DOHH2 (cell line): Measurements from ENCODE around the gene INTS3.
A peak's percentile ranks its signal among the peaks of the same experiment; 100 is the strongest.

Experiments
- H3F3A ChIP-seq: fragments of 200-600 bp; sonication (generic), shearing (Covaris generic); 2 replicates; pipeline ENCODE4 v1.6.0; 2016; ENCODE audit warnings: antibody characterized with exemption, mild to moderate bottlenecking; ENCODE audit not compliant: control insufficient read depth, insufficient read depth
- H3K27ac ChIP-seq: fragments of 200-600 bp; sonication (generic); 2 replicates; pipeline ENCODE4 v1.5.1; 2014; ENCODE audit warnings: low read depth, mild to moderate bottlenecking, low read length, moderate library complexity
- H3K27me3 ChIP-seq: fragments of 200-600 bp; sonication (generic); 2 replicates; pipeline ENCODE4 v1.6.1; 2014; ENCODE audit warnings: mild to moderate bottlenecking, low read length, mixed read lengths; ENCODE audit not compliant: control insufficient read depth
- H3K36me3 ChIP-seq: fragments of 200-600 bp; sonication (generic); 2 replicates; pipeline ENCODE4 v1.6.1; 2014; ENCODE audit warnings: mild to moderate bottlenecking, low read length, moderate library complexity, mixed read lengths; ENCODE audit not compliant: control insufficient read depth
- H3K4me1 ChIP-seq: fragments of 200-600 bp; sonication (generic); 2 replicates; pipeline ENCODE4 v1.6.1; 2014; ENCODE audit warnings: mild to moderate bottlenecking, low read length, mixed read lengths; ENCODE audit not compliant: control insufficient read depth
- H3K4me2 ChIP-seq: fragments of 200-600 bp; sonication (generic); 2 replicates; pipeline ENCODE4 v1.6.0; 2014; ENCODE audit warnings: mild to moderate bottlenecking, low read length, moderate library complexity
- H3K4me3 ChIP-seq: fragments of 200-600 bp; sonication (generic); 2 replicates; pipeline ENCODE4 v1.5.1; 2014; ENCODE audit warnings: mild to moderate bottlenecking, low read length, mixed read lengths
- H3K79me2 ChIP-seq: fragments of 200-600 bp; sonication (generic); 2 replicates; pipeline ENCODE4 v1.6.1; 2014; ENCODE audit warnings: mild to moderate bottlenecking, low read length, mixed read lengths; ENCODE audit not compliant: control insufficient read depth
- H3K9me2 ChIP-seq: fragments of 200-600 bp; sonication (generic); replicated peaks from 2 replicates; pipeline ENCODE4 v1.6.1; 2014; ENCODE audit warnings: mild to moderate bottlenecking, low read length, mixed read lengths; ENCODE audit not compliant: control insufficient read depth
- H3K9me3 ChIP-seq: fragments of 200-600 bp; sonication (generic); 2 replicates; pipeline ENCODE4 v1.6.1; 2014; ENCODE audit warnings: antibody characterized with exemption, low read length, mixed read lengths; ENCODE audit not compliant: control insufficient read depth, insufficient read depth
- H4K20me1 ChIP-seq: fragments of 200-600 bp; sonication (generic); 2 replicates; pipeline ENCODE4 v1.6.0; 2014; ENCODE audit warnings: low read depth, mild to moderate bottlenecking, antibody characterized with exemption, low read length, moderate library complexity; ENCODE audit not compliant: control insufficient read depth, insufficient read depth
- CTCF ChIP-seq: fragments of 200-600 bp; sonication (generic); IDR thresholded peaks from one replicate; pipeline ENCODE4 v1.5.1; 2014; ENCODE audit warnings: antibody characterized with exemption, mild to moderate bottlenecking, low read depth, low read length; ENCODE audit not compliant: poor library complexity, severe bottlenecking
- EZH2phosphoT487 ChIP-seq: fragments of 200-600 bp; sonication (generic); IDR thresholded peaks from 2 replicates; pipeline ENCODE4 v1.6.1; 2017; ENCODE audit warnings: borderline replicate concordance, mild to moderate bottlenecking, antibody characterized with exemption, low read length, moderate library complexity, mixed read lengths

INTS3 gene

GRCh38 chr1:153790313-153790965 is 62.6 kb downstream of the INTS3 start:
- Histone ChIP-seq H3K27ac (peak overlapping the region; percentile 15; the same call in 1 of the 2 replicates), H3K79me2 (no peaks in the 10 kb centered on the region), H3K4me1 (peaks cover 30% of the 10 kb centered on the region), H3K36me3 (no peaks in the 10 kb centered on the region), H3F3A (peaks cover 10% of the 10 kb centered on the region), H4K20me1 (no peaks in the 10 kb centered on the region), H3K9me2 (no peaks in the 10 kb centered on the region), H3K27me3 (peaks cover 32% of the 10 kb centered on the region), H3K9me3 (peaks cover 6% of the 10 kb centered on the region), H3K4me3 (peak overlapping the region; percentile 43), H3K4me2 (peak overlapping the region; percentile 59)
- TF ChIP-seq CTCF (no peak), EZH2phosphoT487 (no peak)

- Histone ChIP-seq H3K27ac (peak overlapping the region; percentile 15; the same call in 1 of the 2 replicates), H3K4me1 (peaks cover 30% of the 10 kb centered on the region), H4K20me1 (no peaks in the 10 kb centered on the region), H3K79me2 (no peaks in the 10 kb centered on the region), H3K4me2 (peak overlapping the region; percentile 59), H3K4me3 (peak overlapping the region; percentile 43), H3F3A (peaks cover 8% of the 10 kb centered on the region), H3K36me3 (no peaks in the 10 kb centered on the region), H3K9me3 (peaks cover 4% of the 10 kb centered on the region), H3K27me3 (peaks cover 32% of the 10 kb centered on the region), H3K9me2 (no peaks in the 10 kb centered on the region)
- TF ChIP-seq EZH2phosphoT487 = no peak
Measured at GRCh38 chr1:153790966-153791647, 63.3 kb downstream of the INTS3 start.

GRCh38 chr1:153791648-153792253 is 63.9 kb downstream of the INTS3 start:
- Histone ChIP-seq H3K9me3 (no peaks in the 10 kb centered on the region), H3K4me2 (peak overlapping the region; percentile 59), H3K27ac (no peak overlapping the region)

More at GRCh38 chr1:153791648-153792253, 63.9 kb downstream of the INTS3 start:
- Histone ChIP-seq H3K36me3 (no peaks in the 10 kb centered on the region), H3K9me2 (no peaks in the 10 kb centered on the region), H3K4me1 (peaks cover 30% of the 10 kb centered on the region), H3K79me2 (no peaks in the 10 kb centered on the region), H4K20me1 (no peaks in the 10 kb centered on the region), H3F3A (peaks cover 8% of the 10 kb centered on the region), H3K27me3 (peaks cover 27% of the 10 kb centered on the region), H3K4me3 (no peak overlapping the region)
- TF ChIP-seq EZH2phosphoT487 = no peak
- TF ChIP-seq CTCF = no peak
